Lower leg skin (tissue), 3 donors: Measurements from ENCODE around the gene MPV17L.
"Not testable (repeated sequence)": the region's sequence is repeated elsewhere in the genome, so short reads cannot be mapped to it uniquely, and the experiment has no call there.

Experiments used
- POLR2A ChIP-seq, 2 donors: fragments of 450-650 bp; IDR thresholded peaks; one replicate each; pipeline ENCODE4 v1.6.1; 2016 to 2017; ENCODE audit warnings: antibody characterized with exemption in 2 of 2, mild to moderate bottlenecking in 1 of 2, moderate library complexity in 1 of 2
- TF ChIP-seq, protein P1 (sequence below), 3 donors: fragments of 450-650 bp; IDR thresholded peaks; one replicate each; pipeline ENCODE4 v1.5.1; 2016; ENCODE audit warnings: antibody characterized with exemption in 3 of 3, mild to moderate bottlenecking in 3 of 3, moderate library complexity in 2 of 3

DNA sequence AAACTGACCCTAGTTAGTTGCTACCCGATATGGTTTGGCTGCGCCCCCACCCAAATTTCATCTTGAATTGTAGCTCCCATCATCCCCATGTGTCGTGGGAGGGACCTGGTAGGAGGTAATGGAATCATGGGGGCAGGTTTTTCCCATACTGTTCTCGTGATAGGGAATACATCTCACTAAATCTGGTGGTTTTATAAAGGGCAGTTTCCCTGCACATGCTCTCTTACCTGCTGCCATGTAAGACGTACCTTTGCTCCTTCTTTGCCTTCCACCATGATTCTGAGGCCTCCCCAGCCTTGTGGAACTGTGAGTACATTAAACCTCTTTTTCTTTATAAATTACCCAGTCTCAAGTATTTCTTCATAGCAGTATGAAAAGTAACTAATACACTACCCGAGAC is 7.5 kb upstream of the MPV17L start:
- TF ChIP-seq, protein P1, sequence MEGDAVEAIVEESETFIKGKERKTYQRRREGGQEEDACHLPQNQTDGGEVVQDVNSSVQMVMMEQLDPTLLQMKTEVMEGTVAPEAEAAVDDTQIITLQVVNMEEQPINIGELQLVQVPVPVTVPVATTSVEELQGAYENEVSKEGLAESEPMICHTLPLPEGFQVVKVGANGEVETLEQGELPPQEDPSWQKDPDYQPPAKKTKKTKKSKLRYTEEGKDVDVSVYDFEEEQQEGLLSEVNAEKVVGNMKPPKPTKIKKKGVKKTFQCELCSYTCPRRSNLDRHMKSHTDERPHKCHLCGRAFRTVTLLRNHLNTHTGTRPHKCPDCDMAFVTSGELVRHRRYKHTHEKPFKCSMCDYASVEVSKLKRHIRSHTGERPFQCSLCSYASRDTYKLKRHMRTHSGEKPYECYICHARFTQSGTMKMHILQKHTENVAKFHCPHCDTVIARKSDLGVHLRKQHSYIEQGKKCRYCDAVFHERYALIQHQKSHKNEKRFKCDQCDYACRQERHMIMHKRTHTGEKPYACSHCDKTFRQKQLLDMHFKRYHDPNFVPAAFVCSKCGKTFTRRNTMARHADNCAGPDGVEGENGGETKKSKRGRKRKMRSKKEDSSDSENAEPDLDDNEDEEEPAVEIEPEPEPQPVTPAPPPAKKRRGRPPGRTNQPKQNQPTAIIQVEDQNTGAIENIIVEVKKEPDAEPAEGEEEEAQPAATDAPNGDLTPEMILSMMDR (IDR thresholded peaks at IDR 0.05): not testable (repeated sequence)
- TF ChIP-seq POLR2A (IDR thresholded peaks at IDR 0.05): not testable (repeated sequence)
